Endothelial cell of umbilical vein (primary cell): Measurements from ENCODE around the gene UBAC1. TPM values are rescaled to one million over a fixed set of nuclear protein-coding genes. Genes with fewer than 3 reads are reported as not detected.

ENCODE experiments used
- BruUV-seq: library from RNA; stranded (reverse); fragments of 400-500 nt; replicated peaks from 2 replicates; lab custom pipeline; 2021; lab: Mats Ljungman, UMichigan
- CTCF ChIA-PET: fragments of 300-600, 350-600 bp; sonication (Branson Sonifier 250); formaldehyde crosslinking; loops from one replicate; lab custom pipeline; 2021; ENCODE audit warnings: antibody characterized with exemption, inconsistent platforms; lab: Charles Lee
- POLR2A ChIA-PET: fragments of 300-600, 350-600 bp; sonication (Branson Sonifier 250); formaldehyde crosslinking; loops from one replicate; lab custom pipeline; 2021; ENCODE audit warnings: antibody characterized with exemption, inconsistent platforms; lab: Charles Lee
- DNase-seq: peaks from one replicate; pipeline ENCODE4 v3.0.0-alpha.2; 2011; ENCODE audit warnings: low read depth, low spot score
- FAIRE-seq: peaks from 2 replicates; lab custom pipeline; 2011; peaks lifted over from hg19 to GRCh38; lab: Jason Lieb, UNC
- H2AFZ ChIP-seq: 2 replicates; pipeline ENCODE4 v1.6.0; 2012; ENCODE audit warnings: low read depth, low read length, control low read depth, inconsistent platforms
- H3K27ac ChIP-seq: 2 replicates; pipeline ENCODE4 v1.5.1; 2011; ENCODE audit warnings: low read depth, mild to moderate bottlenecking, control low read depth, low read length, moderate library complexity; ENCODE audit not compliant: insufficient read depth
- H3K27me3 ChIP-seq, 2 experiments: 2 replicates each; pipeline versions ENCODE4 v1.6.0 to v1.6.1; 2011; ENCODE audit warnings: low read length in 2 of 2, mixed read lengths in 1 of 2; ENCODE audit not compliant: control insufficient read depth in 2 of 2, insufficient read depth in 2 of 2
- H3K36me3 ChIP-seq, 2 experiments: 2 replicates in 1 of 2; 3 replicates in 1 of 2; pipeline ENCODE4 v1.5.1; 2011; ENCODE audit warnings: low read length in 2 of 2, mild to moderate bottlenecking in 1 of 2, moderate library complexity in 1 of 2; ENCODE audit not compliant: control insufficient read depth in 2 of 2, insufficient read depth in 2 of 2; ENCODE audit errors: extremely low read depth in 1 of 2
- H3K4me1 ChIP-seq: 3 replicates; pipeline ENCODE4 v1.5.1; 2011; ENCODE audit warnings: mild to moderate bottlenecking, low read length; ENCODE audit not compliant: control insufficient read depth, insufficient read depth; ENCODE audit errors: extremely low read depth
- H3K4me2 ChIP-seq: 2 replicates; pipeline ENCODE4 v1.6.1; 2011; ENCODE audit warnings: low read length, control low read depth, mixed read lengths; ENCODE audit not compliant: insufficient read depth
- H3K4me3 ChIP-seq, 3 experiments: fragments of 200-600 bp in 1 of 3; sonication (generic), shearing (Covaris generic) in 1 of 3; replicated peaks in 1 of 3; 2 replicates each; pipeline ENCODE4 v1.5.1; 2011 to 2016; ENCODE audit warnings: control low read depth in 3 of 3, low read length in 3 of 3, mild to moderate bottlenecking in 2 of 3, inconsistent platforms in 1 of 3, low read depth in 1 of 3, moderate library complexity in 1 of 3; ENCODE audit not compliant: insufficient read depth in 1 of 3
- H3K79me2 ChIP-seq: 2 replicates; pipeline ENCODE4 v1.6.0; 2012; ENCODE audit warnings: low read length, inconsistent platforms; ENCODE audit not compliant: control insufficient read depth, insufficient read depth
- H3K9ac ChIP-seq: replicated peaks from 2 replicates; pipeline ENCODE3; 2011; ENCODE audit warnings: low read length, control low read depth; ENCODE audit not compliant: insufficient read depth; ENCODE audit errors: extremely low read depth
- H3K9me1 ChIP-seq: replicated peaks from 3 replicates; pipeline ENCODE4 v1.6.0; 2011; ENCODE audit warnings: mild to moderate bottlenecking, low read length; ENCODE audit not compliant: control insufficient read depth, insufficient read depth; ENCODE audit errors: extremely low read depth
- H3K9me3 ChIP-seq: replicated peaks from 2 replicates; pipeline ENCODE4 v1.5.1; 2012; ENCODE audit warnings: low read length, inconsistent platforms; ENCODE audit not compliant: control insufficient read depth, insufficient read depth
- H4K20me1 ChIP-seq: replicated peaks from 2 replicates; pipeline ENCODE3; 2011; ENCODE audit warnings: mild to moderate bottlenecking, low read length; ENCODE audit not compliant: control insufficient read depth, insufficient read depth; ENCODE audit errors: extremely low read depth
- CTCF ChIP-seq, 2 donors: IDR thresholded peaks; 1 replicate in 1 of 2; 2 replicates in 1 of 2; pipeline ENCODE4 v1.5.1; 2011; ENCODE audit warnings: low read length in 2 of 2, mild to moderate bottlenecking in 2 of 2, moderate library complexity in 2 of 2, control low read depth in 1 of 2, inconsistent platforms in 1 of 2, low read depth in 1 of 2; ENCODE audit not compliant: insufficient read depth in 1 of 2; ENCODE audit errors: extremely low read depth in 1 of 2
- EZH2 ChIP-seq: IDR thresholded peaks from 2 replicates; pipeline ENCODE4 v1.6.1; 2012; ENCODE audit warnings: borderline replicate concordance, low read depth, mild to moderate bottlenecking, moderate library complexity, low read length, inconsistent platforms; ENCODE audit not compliant: severe bottlenecking
- FOS ChIP-seq: IDR thresholded peaks from 2 replicates; pipeline ENCODE4 v1.6.1; 2011; ENCODE audit warnings: mild to moderate bottlenecking, low read length, moderate library complexity, borderline replicate concordance; ENCODE audit not compliant: insufficient read depth
- GATA2 ChIP-seq: IDR thresholded peaks from 2 replicates; pipeline ENCODE4 v1.7.0; 2011; ENCODE audit warnings: low read depth, mild to moderate bottlenecking, moderate library complexity, mixed read lengths, low read length; ENCODE audit not compliant: insufficient read length, insufficient read depth
- JUN ChIP-seq: IDR thresholded peaks from 2 replicates; pipeline ENCODE4 v1.6.1; 2011; ENCODE audit warnings: borderline replicate concordance, low read depth; ENCODE audit not compliant: insufficient read length, insufficient read depth
- MYC ChIP-seq: IDR thresholded peaks from one replicate; pipeline ENCODE4 v1.6.1; 2011; ENCODE audit warnings: mild to moderate bottlenecking, low read depth, low read length
- POLR2A ChIP-seq: IDR thresholded peaks from 2 replicates; pipeline ENCODE4 v1.6.1; 2012; ENCODE audit warnings: low read depth, mild to moderate bottlenecking, control low read depth, low read length
- dilution Hi-C: fragments of 300-500 bp; cut with MboI; formaldehyde crosslinking; loops from one replicate; pipeline ENCODE4 v1.15.0; 2019; ENCODE audit warnings: low sequenced_read_pairs; ENCODE audit not compliant: extremely low pct_ligation_motif_present
- intact Hi-C: fragments of 100-400 bp; cut with micrococcal nuclease; formaldehyde crosslinking; loops from one replicate; pipeline ENCODE4 v1.10.0; 2022
- polyA plus RNA-seq, 4 experiments: library from polyadenylated mRNA; depleted of rRNA in 3 of 4; stranded (reverse) in 3 of 4; unstranded in 1 of 4; fragments of >200 nt; gene quantifications; 2 replicates each; pipeline versions ENCODE4 v1.2.1 to v1.2.3, GENCODE V29; 2011 to 2012; ENCODE audit warnings: missing spikeins in 1 of 4
- total RNA-seq: library from RNA; stranded (reverse); gene quantifications from 2 replicates; pipeline ENCODE4 v1.2.3, GENCODE V29; 2021
- TF ChIP-seq, protein P1 (sequence below): IDR thresholded peaks from 2 replicates; pipeline ENCODE4 v1.6.1; 2011; ENCODE audit not compliant: insufficient read depth, insufficient read length

The UBAC1 gene
- total and polyA plus RNA-seq, 2 donors (not counting 3 experiments of a cell fraction or from before 2014, with no cell fraction given): 39.5 to 56.7 TPM

- no TSS peak for BruUV-seq
- Histone ChIP-seq H2AFZ (no peak overlapping the region), H3K9me1 (no peaks in the 10 kb centered on the region), H3K9ac (peak overlapping the region; percentile 49), H4K20me1 (no peaks in the 10 kb centered on the region), H3K27me3 (no peaks in the 10 kb centered on the region), H3K36me3 (peaks cover 0 to 3% of the 10 kb centered on the region in 2 experiments), H3K27ac (peak overlapping the region; percentile 45), H3K4me1 (peaks cover 36% of the 10 kb centered on the region), H3K4me3 (peak overlapping the region; percentile 42 to 84 (median 73)), H3K79me2 (peaks cover 81% of the 10 kb centered on the region), H3K9me3 (no peaks in the 10 kb centered on the region), H3K4me2 (peak overlapping the region; percentile 99)
- FAIRE-seq (peak; percentile 59), DNase-seq (peak; percentile 65)
- ChIA-PET CTCF (interaction anchor here (1.7 kb wide), 1 partner anchor 42 kb away, joined by 8 read pairs; no protein-coding TSS in a partner anchor), POLR2A (no interaction called here)
- TF ChIP-seq, protein P1, sequence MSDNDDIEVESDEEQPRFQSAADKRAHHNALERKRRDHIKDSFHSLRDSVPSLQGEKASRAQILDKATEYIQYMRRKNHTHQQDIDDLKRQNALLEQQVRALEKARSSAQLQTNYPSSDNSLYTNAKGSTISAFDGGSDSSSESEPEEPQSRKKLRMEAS: no peak
- TF ChIP-seq MYC: no peak
- no peak for TF ChIP-seq POLR2A
- no peak for TF ChIP-seq CTCF (IDR thresholded peaks at IDR 0.05; ENCODE audit: extremely low read depth in 1 of 2, insufficient read depth in 1 of 2, low read depth in 1 of 2, low read length in 2 of 2)
- TF ChIP-seq EZH2: no peak
- TF ChIP-seq JUN: no peak
- no peak for TF ChIP-seq GATA2
- no peak for TF ChIP-seq FOS
- intact Hi-C loops (loop anchor here (1.0 to 2.0 kb wide), 3 partner anchors 54 to 212 kb away; partner anchors contain the start of genes TMEM250 and UBAC1), dilution Hi-C loops (no loop called here)
Observed at GRCh38 chr9:135906291-135907005, 54.7 kb downstream of the UBAC1 start.
